ENCODE measurements around the gene CXXC5.

CXXC5 gene

GRCh38 chr5:139637438-139638089, 10.6 kb upstream of the CXXC5 start:
- in situ Hi-C loops (cut with MboI; ENCODE audit: low sequenced_read_pairs) = loop anchor here (25.0 kb wide), 1 partner anchor 125 kb away; no protein-coding TSS in a partner anchor

- in situ Hi-C loops (cut with MboI; ENCODE audit: low sequenced_read_pairs) = loop anchor here (25.0 kb wide), 1 partner anchor 124 kb away; no protein-coding TSS in a partner anchor
Observed at GRCh38 chr5:139638090-139638735, 9.9 kb upstream of the CXXC5 start.

- in situ Hi-C loops (cut with MboI; ENCODE audit: low sequenced_read_pairs) = loop anchor here (25.0 kb wide), 1 partner anchor 123 kb away; no protein-coding TSS in a partner anchor
Observed at GRCh38 chr5:139638736-139639618, 9.2 kb upstream of the CXXC5 start.

- in situ Hi-C loops (cut with MboI; ENCODE audit: low sequenced_read_pairs) = loop anchor here (25.0 kb wide), 1 partner anchor 123 kb away; no protein-coding TSS in a partner anchor
Observed at GRCh38 chr5:139639619-139640380, 8.3 kb upstream of the CXXC5 start.

GRCh38 chr5:139640421-139641115, 7.6 kb upstream of the CXXC5 start:
- in situ Hi-C loops (cut with MboI; ENCODE audit: low sequenced_read_pairs) = loop anchor here (25.0 kb wide), 1 partner anchor 122 kb away; no protein-coding TSS in a partner anchor

GRCh38 chr5:139641116-139642080, 6.8 kb upstream of the CXXC5 start:
- in situ Hi-C loops (cut with MboI; ENCODE audit: low sequenced_read_pairs) = loop anchor here (25.0 kb wide), 1 partner anchor 121 kb away; no protein-coding TSS in a partner anchor

GRCh38 chr5:139642213-139642612, 5.9 kb upstream of the CXXC5 start:
- in situ Hi-C loops (cut with MboI; ENCODE audit: low sequenced_read_pairs) = loop anchor here (25.0 kb wide), 1 partner anchor 120 kb away; no protein-coding TSS in a partner anchor

GRCh38 chr5:139642891-139643871, 5.0 kb upstream of the CXXC5 start:
- in situ Hi-C loops (cut with MboI; ENCODE audit: low sequenced_read_pairs) = loop anchor here (25.0 kb wide), 1 partner anchor 119 kb away; no protein-coding TSS in a partner anchor

GRCh38 chr5:139644001-139644456, 4.1 kb upstream of the CXXC5 start:
- in situ Hi-C loops (cut with MboI; ENCODE audit: low sequenced_read_pairs) = loop anchor here (25.0 kb wide), 1 partner anchor 118 kb away; no protein-coding TSS in a partner anchor

- in situ Hi-C loops (cut with MboI; ENCODE audit: low sequenced_read_pairs) = loop anchor here (25.0 kb wide), 1 partner anchor 117 kb away; no protein-coding TSS in a partner anchor
Observed at GRCh38 chr5:139644646-139645429, 3.3 kb upstream of the CXXC5 start.

GRCh38 chr5:139645430-139645871, 2.7 kb upstream of the CXXC5 start:
- in situ Hi-C loops (cut with MboI; ENCODE audit: low sequenced_read_pairs) = loop anchor here (25.0 kb wide), 1 partner anchor 117 kb away; no protein-coding TSS in a partner anchor

GRCh38 chr5:139646111-139646510, 2.0 kb upstream of the CXXC5 start:
- in situ Hi-C loops (cut with MboI; ENCODE audit: low sequenced_read_pairs) = loop anchor here (25.0 kb wide), 1 partner anchor 116 kb away; no protein-coding TSS in a partner anchor

- in situ Hi-C loops (cut with MboI; ENCODE audit: low sequenced_read_pairs) = loop anchor here (25.0 kb wide), 1 partner anchor 115 kb away; no protein-coding TSS in a partner anchor
Observed at GRCh38 chr5:139646912-139647505, 1.1 kb upstream of the CXXC5 start.

- in situ Hi-C loops (cut with MboI; ENCODE audit: low sequenced_read_pairs) = loop anchor here (25.0 kb wide), 1 partner anchor 115 kb away; no protein-coding TSS in a partner anchor
Observed at GRCh38 chr5:139647506-139648204, 494 bp upstream of the CXXC5 start.

Measured in HL-60/S4 treated with phorbol 12-myristate 13-acetate at 8.2 ng/mL for 4 days and 3 days (cell line).